Measurements from ENCODE around the gene SLC25A46.

GRCh38 chr5:110735556-110735955 lies 3.3 kb upstream of the SLC25A46 start:
- TF ChIP-seq CTCF (IDR thresholded peaks at IDR 0.05) = no peak
- TF ChIP-seq POLR2A (IDR thresholded peaks at IDR 0.05) = no peak

All from testis (tissue), 2 donors.